IPS-NIHi7 (cell line): ENCODE data around the gene PLA2G4D.
"Not testable (repeated sequence)": the region's sequence is repeated elsewhere in the genome, so short reads cannot be mapped to it uniquely, and the experiment has no call there.

ENCODE experiments used
- DNase-seq: peaks from one replicate; pipeline ENCODE4 v3.0.0; 2012; ENCODE audit warnings: mixed read lengths; ENCODE audit errors: extremely low spot score

PLA2G4D gene

DNA sequence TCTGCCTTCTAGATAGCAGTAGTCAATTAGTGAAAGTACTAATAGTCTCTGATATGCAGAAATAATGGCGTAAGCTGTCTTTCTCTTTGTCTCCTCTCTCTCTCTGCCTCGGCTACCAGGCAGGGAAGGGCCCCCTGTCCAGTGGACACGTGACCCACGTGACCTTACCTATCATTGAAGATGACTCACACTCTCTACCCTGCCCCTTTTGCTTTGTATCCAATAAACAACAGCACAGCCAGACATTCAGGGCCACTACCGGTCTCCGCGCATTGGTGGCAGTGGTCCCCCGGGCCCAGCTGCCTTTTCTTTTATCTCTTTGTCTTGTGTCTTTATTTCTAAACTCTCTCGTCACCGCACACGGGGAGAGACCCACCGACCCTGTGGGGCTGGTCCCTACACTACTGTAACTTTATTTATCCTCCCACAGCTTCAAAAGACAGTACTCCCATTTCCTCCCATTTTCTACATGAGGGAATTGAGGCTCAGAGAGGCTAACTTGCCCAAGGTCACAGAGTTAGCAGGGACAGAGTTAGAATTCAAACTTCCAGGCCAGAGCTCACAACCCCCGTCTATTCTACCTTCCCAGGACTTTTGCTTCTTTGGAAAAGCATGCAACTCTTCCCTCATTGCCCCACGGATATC, 2.5 kb downstream of the PLA2G4D start:
- not testable (repeated sequence) for DNase-seq

GRCh38 chr15:42090781-42091180, 3.6 kb downstream of the PLA2G4D start:
- DNase-seq, result no peak

DNA sequence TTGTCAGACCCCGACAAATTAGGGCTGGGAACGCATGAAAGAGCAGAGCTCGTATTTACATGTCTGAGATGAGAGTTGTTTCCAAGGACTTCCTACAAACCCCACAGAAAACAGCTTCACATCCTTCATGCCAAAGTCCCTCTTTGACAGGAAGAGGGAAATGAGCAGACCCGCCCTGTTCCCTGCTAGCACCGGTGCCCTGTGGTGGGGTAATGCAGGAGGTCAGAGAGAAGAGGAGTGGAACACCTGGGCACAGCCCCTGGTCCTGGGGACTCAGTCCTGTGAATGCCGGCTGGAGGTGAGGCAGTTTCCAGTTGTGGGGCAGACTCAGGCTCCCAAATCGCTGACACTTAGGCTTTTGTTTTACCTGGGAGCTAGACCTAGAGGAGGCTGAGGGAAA, 4.0 kb downstream of the PLA2G4D start:
- no peak for DNase-seq

DNA sequence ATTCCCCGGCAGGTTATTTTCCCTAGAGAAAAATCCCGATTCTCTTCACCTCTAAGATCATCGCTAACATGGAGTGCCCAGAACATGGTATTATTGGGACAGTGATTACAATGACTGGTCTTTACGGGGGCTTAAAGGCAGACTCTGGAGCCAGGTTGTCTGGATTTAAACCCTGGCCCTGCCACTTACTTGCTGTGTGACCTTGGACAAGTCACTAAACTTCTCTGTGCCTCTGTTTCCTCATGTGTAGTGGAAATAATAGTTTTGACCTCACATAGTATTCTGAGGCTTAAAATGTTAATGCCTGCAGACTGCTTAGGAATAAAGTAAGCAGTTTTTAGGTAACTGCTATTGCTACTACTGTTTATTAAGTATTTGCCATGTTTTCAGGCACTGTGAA, 4.4 kb downstream of the PLA2G4D start:
- no peak for DNase-seq

DNA sequence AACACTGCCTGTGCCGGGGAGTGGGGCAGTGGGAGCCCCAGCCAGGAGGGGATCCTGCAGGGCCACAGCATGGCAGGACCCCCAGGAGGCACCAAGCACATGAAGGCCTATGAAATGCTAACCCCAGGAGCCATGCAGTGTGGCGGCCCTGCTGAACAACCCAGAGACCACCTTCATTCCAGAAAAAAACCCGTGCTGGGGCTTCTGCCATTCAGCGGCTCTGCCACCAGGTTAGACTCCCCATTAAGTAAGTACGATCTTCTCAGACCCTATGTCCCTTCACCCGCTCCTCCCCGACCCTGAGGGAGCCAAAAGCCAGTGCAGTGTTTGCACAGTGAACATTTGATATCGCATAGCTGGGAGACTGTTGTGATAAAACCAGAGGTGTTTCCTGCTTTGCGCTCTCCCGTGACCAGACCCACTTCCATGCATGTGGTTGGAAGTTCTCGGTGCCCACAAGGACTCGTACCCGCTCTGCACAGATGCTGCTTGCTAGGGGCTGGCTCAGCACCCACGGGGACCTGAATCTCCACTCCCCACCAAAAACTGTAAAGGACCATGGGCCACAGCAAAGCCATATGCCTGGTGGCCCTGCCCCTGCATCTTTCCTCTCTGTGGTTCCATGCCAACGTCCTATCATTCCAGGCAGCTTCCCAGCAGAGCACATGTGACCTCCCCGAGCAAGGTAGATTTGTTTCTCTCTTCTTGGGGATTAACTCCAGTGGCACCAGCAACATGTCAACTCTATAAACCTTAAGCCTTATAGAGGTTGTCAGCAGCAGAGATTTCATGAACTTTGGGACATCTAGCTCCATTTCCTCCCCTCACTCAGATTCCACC, 5.3 kb downstream of the PLA2G4D start:
- DNase-seq, result no peak

DNA sequence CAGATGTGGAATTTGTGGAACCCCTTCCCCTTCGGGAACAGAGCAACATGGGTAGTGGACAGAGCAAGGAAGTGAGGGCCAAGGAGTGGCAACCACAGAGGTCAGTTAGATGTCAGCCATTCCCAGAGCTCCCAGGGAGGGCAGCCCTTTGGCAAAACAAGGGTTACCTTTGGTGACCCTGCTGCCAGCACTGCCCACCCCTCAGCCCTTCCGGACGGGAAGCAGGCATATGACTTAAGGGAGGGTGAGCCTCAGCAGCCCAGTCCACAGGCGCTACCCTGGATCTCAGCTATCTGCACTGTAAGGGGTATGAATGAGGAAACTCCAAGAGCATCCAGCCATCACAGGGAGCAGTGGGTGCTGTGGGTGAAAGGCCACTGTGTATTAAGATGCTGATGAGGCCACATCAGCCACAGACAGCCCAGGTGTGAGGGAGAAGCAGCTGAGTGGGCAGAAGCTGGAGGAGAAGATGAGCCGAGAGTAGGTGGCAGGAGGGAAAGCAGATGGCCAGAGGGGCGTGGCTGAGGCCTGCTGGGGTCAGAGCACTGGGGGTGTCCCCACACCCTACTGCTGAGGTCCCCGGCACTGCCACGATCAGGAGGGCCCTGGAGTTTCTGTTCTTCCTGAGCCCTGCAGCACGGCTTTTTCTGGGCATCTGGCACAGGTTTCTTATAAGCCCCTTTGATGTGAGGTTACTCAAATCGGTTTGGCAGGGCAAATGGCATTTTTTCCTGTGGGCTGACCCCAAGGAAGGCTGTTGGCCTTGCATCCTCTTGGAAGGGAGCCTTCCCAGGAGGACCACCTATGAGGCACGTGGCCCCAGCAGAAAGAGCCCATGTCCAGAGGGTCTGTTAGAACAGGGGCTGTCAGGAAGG, 6.2 kb downstream of the PLA2G4D start:
- DNase-seq, result no peak

DNA sequence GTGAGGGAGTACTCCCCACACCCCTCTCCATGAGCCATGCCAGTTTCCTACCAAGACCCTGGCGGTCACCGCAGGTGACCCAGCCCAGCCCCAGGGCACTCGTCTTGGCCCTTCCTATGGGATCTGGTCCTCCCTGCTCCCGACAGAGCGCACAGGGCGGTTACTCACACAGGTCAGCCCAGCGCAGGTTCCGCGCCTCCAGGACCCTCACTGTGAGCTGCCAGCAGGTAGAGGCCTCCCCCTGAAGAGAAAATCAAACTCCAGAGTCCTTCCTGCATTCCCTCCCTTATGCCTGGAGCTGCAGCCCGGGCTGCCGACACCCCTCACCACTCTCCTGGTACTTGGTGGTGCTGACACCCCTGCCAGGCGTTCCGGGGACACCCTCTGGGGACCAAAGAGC, 6.9 kb downstream of the PLA2G4D start:
- DNase-seq, result no peak

- no peak for DNase-seq
These were observed 8.6 kb downstream of the PLA2G4D start for GRCh38 chr15:42085721-42086120.

GRCh38 chr15:42085236-42085605, 9.1 kb downstream of the PLA2G4D start:
- no peak for DNase-seq

GRCh38 chr15:42084465-42085235, 9.7 kb downstream of the PLA2G4D start:
- DNase-seq, result peak; percentile 91

GRCh38 chr15:42083916-42084315, 10.4 kb downstream of the PLA2G4D start:
- no peak for DNase-seq

GRCh38 chr15:42083605-42083908, 10.8 kb downstream of the PLA2G4D start:
- DNase-seq, result no peak

DNA sequence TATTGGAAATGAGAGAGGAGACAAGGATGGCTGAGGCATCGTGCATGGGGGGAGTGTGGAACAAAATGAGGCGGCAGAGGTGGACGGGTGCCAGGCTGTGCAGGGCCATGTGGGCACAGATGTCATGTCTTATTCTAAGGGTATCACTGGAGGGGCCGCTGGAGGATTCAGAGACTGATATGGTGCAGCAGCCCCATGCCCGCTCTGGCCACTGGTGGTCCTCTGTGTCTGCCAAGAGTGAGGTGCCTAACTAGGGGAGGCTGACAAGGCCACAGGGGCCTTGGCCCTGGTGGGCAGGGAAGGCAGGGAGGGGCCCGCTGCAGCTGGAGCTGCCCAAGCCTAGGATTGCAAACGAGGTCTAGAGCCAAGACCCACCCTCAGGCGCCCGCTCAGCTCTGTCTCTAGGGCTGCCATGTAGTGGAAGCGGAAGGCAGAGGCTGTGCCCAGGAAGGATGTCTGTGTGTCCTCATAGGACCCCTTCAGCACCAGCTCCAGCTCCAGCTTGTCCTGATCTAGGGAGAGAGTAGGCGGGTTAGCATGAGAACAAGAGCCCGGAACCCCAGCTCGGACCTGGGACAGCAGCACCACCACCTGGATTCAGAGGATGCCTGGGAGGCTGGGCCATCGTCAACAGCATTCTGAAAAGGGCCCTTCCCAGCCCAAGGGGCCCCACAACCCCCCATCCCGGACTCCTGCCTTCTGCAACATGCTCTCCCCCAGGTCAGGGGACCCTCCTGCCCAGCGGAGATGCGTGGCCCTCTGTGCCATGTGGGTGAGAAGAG, 11.3 kb downstream of the PLA2G4D start:
- no peak for DNase-seq

GRCh38 chr15:42082141-42082540, 12.2 kb downstream of the PLA2G4D start:
- no peak for DNase-seq

DNA sequence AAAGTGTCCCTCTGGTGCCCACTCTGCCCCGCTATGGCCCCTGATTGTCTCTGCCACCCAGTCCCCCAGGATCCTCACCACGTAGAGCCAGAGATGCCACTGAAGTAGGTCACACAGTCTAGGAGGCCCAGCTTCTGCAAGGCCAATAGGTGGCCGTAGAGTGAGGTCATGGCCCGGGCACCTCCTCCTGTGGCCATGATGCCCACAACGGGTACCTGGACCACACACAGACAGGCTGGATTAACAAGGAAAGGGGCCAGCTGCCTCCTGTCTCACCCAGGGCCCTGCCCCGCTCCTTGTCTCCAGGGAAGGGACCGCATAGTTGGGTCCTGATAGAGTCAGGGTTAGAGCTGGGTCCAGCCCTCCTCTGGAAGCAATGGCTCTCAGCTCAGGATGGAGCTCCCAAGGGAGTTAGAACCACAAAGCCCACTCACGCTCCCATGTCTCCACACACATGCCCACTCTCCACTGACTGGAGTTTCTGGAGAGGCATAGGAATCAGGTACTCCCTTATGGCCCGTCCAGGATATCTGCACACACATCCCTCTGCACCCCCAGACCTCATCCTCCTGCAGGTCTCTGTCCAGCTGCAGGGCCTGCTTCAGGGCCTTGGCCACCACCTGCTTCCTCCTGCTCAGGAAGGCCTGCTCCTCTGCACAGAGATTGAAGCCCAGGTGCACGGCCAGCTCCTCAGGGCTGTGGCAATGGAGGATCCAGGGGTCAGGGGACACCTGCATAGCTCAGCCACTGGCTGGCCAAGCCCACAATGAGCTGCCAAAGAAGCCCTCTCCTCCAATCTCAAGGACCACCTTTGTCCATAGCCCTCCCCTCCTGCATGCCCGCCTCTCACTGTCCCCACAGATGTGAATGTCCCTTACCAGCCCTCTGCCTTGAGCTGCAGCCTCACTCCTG, 13.2 kb downstream of the PLA2G4D start:
- DNase-seq, result no peak

- no peak for DNase-seq
These were observed 14.0 kb downstream of the PLA2G4D start for GRCh38 chr15:42080186-42080918.

DNA sequence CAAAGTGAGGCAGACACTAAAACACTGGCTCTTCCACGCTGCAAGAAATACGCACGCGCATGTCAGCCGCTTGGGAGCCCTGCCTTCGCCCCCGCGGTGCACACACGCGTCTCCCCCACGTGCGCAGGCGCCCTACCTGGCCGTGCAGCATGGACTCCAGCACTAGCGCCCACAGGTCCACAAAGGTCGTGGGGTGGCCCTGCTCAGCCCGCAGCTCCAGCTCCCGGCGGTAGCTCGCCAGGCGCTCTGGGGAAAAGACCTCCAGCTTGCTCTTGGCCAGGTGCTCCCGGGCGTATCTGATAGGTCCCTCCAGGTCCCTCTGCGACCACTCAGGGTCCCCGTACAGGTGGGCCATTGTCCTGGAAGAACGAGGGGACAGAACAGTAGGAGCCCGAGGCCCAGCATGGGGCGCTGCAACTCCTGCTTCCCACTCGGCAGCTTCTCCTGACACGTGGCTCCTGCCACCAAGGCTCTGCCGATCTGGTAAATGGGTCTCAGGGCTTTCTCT, 14.9 kb downstream of the PLA2G4D start:
- DNase-seq, result no peak

- DNase-seq, result no peak
These were observed 15.5 kb downstream of the PLA2G4D start for GRCh38 chr15:42078903-42079302.

DNA sequence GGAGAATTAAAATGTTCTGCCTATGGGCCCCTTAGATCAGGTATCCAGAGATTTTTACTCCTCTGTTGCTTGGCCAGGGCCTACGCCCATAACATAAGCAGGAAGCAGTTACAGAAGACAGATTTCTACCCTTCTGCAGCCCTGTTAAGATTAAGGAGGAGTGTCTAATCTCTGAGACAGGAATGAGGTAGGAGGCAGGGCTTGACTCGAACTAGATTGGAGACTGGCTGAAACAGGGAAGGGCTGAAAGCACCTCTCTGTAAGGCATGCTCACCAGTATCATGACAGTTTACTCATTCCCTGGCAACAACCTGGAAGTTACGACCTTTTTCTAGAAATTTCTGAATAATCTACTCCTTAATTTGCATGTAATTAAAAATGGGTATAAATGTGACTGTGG, 16.7 kb downstream of the PLA2G4D start:
- no peak for DNase-seq
